HCT116 (cell line): ENCODE results near the gene PPP2R2D. TPM values are rescaled to one million over a fixed set of nuclear protein-coding genes. Genes with fewer than 3 reads are reported as not detected.

ENCODE experiments used
- ATAC-seq: fragments of 200-7000 bp; cut with Tn5 transposase; 2 replicates; pipeline ENCODE4 v1.9.1; 2020; ENCODE audit warnings: mild to moderate bottlenecking, moderate library complexity
- BruUV-seq: library from RNA; stranded (reverse); fragments of 400-500 nt; replicated peaks from 2 replicates; lab custom pipeline; 2021; lab: Mats Ljungman, UMichigan
- CTCF ChIA-PET: fragments of 300-600 bp; sonication (Branson Sonifier 250); formaldehyde crosslinking; loops from one replicate; lab custom pipeline; 2021; ENCODE audit warnings: antibody characterized with exemption; lab: Charles Lee
- POLR2A ChIA-PET: fragments of 300-600, 350-600 bp; sonication (Branson Sonifier 250); formaldehyde crosslinking; loops from one replicate; lab custom pipeline; 2021; ENCODE audit warnings: antibody characterized with exemption; lab: Charles Lee
- RAD21 ChIA-PET, 2 experiments: fragments of 300-600 bp; sonication (Branson Sonifier 250); formaldehyde crosslinking; loops; one replicate each; lab custom pipeline; 2023; ENCODE audit warnings: low total read pairs in 2 of 2; ENCODE audit not compliant: uncharacterized antibody in 2 of 2, unreplicated experiment in 2 of 2, low non-redundant PET in 1 of 2; lab: Charles Lee
- DNase-seq: peaks from one replicate; pipeline ENCODE4 v3.0.0-alpha.2; 2010; ENCODE audit warnings: low read depth, low spot score
- H2AFZ ChIP-seq: fragments of 200-600 bp; shearing (Covaris generic), sonication (generic); 2 replicates; pipeline ENCODE4 v1.6.1; 2017; ENCODE audit warnings: low read depth, mixed run types, mixed read lengths, antibody characterized with exemption, low read length; ENCODE audit not compliant: poor library complexity, severe bottlenecking
- H3K27ac ChIP-seq: 2 replicates; pipeline ENCODE4 v1.5.1; 2012; ENCODE audit warnings: low read depth, low read length
- H3K27me3 ChIP-seq: fragments of 200-600 bp; sonication (generic); 2 replicates; pipeline ENCODE4 v1.6.1; 2016; ENCODE audit warnings: mixed run types, low read length, mixed read lengths; ENCODE audit not compliant: insufficient read depth
- H3K36me3 ChIP-seq, 2 experiments: fragments of 200-500 bp in 1 of 2; fragments of 200-600 bp in 1 of 2; sonication (Bioruptor generic) in 1 of 2; sonication (generic) in 1 of 2; 2 replicates each; pipeline versions ENCODE4 v1.5.1 to v1.6.1; 2014 to 2016; ENCODE audit warnings: low read length in 2 of 2, inconsistent platforms in 1 of 2, mixed read lengths in 1 of 2, mixed run types in 1 of 2; ENCODE audit not compliant: insufficient read depth in 2 of 2, control insufficient read depth in 1 of 2
- H3K4me1 ChIP-seq, 2 experiments: fragments of 200-600 bp in 1 of 2; sonication (generic) in 1 of 2; 2 replicates each; pipeline versions ENCODE4 v1.5.1 to v1.6.1; 2012 to 2017; ENCODE audit warnings: low read length in 2 of 2, inconsistent platforms in 1 of 2, mild to moderate bottlenecking in 1 of 2, mixed read lengths in 1 of 2, mixed run types in 1 of 2, moderate library complexity in 1 of 2; ENCODE audit not compliant: insufficient read depth in 2 of 2, control insufficient read depth in 1 of 2
- H3K4me2 ChIP-seq: fragments of 200-600 bp; sonication (generic); 2 replicates; pipeline ENCODE4 v1.6.1; 2017; ENCODE audit warnings: mixed run types, low read length, mixed read lengths
- H3K4me3 ChIP-seq, 2 experiments: fragments of 200-600 bp in 1 of 2; sonication (generic) in 1 of 2; replicated peaks in 1 of 2; 2 replicates each; pipeline ENCODE4 v1.5.1; 2011 to 2016; ENCODE audit warnings: low read length in 2 of 2, control low read depth in 1 of 2, low read depth in 1 of 2, mild to moderate bottlenecking in 1 of 2, mixed read lengths in 1 of 2, mixed run types in 1 of 2
- H3K79me2 ChIP-seq: fragments of 200-600 bp; sonication (generic); 2 replicates; pipeline ENCODE4 v1.6.1; 2017; ENCODE audit warnings: mild to moderate bottlenecking, mixed run types, low read length, moderate library complexity, mixed read lengths; ENCODE audit not compliant: insufficient read depth
- H3K9ac ChIP-seq: fragments of 200-600 bp; sonication (generic); 2 replicates; pipeline ENCODE4 v1.6.1; 2016; ENCODE audit warnings: low read length, mixed read lengths
- H3K9me2 ChIP-seq: fragments of 200-600 bp; sonication (generic), shearing (Covaris generic); 2 replicates; pipeline ENCODE4 v1.6.1; 2017; ENCODE audit warnings: mixed run types, mild to moderate bottlenecking, moderate library complexity; ENCODE audit not compliant: insufficient read depth
- H3K9me3 ChIP-seq, 2 experiments: fragments of 200-500 bp in 1 of 2; fragments of 200-600 bp in 1 of 2; sonication (Bioruptor generic) in 1 of 2; sonication (generic) in 1 of 2; 2 replicates each; pipeline ENCODE4 v1.6.1; 2014 to 2017; ENCODE audit warnings: low read length in 2 of 2, mixed read lengths in 2 of 2, inconsistent platforms in 1 of 2, low read depth in 1 of 2, mild to moderate bottlenecking in 1 of 2, mixed run types in 1 of 2, moderate library complexity in 1 of 2; ENCODE audit not compliant: control insufficient read depth in 1 of 2, insufficient read depth in 1 of 2
- H4K20me1 ChIP-seq: fragments of 200-600 bp; sonication (generic), shearing (Covaris generic); 2 replicates; pipeline ENCODE4 v1.6.1; 2017; ENCODE audit warnings: mixed run types, mild to moderate bottlenecking, moderate library complexity; ENCODE audit not compliant: insufficient read depth
- ATF3 ChIP-seq: IDR thresholded peaks from 2 replicates; pipeline ENCODE4 v1.6.1; 2012
- CBX3 ChIP-seq: IDR thresholded peaks from 2 replicates; pipeline ENCODE4 v1.6.1; 2012; ENCODE audit warnings: low read depth
- CEBPB ChIP-seq: IDR thresholded peaks from 2 replicates; pipeline ENCODE4 v1.6.1; 2012; ENCODE audit warnings: low read depth
- EGR1 ChIP-seq: IDR thresholded peaks from 2 replicates; pipeline ENCODE4 v1.6.1; 2012; ENCODE audit warnings: low read depth
- ELF1 ChIP-seq: IDR thresholded peaks from 2 replicates; pipeline ENCODE4 v1.6.1; 2012; ENCODE audit warnings: low read depth, borderline replicate concordance
- EZH2 ChIP-seq: fragments of 200-600 bp; sonication (generic); IDR thresholded peaks from 2 replicates; pipeline ENCODE4 v1.6.1; 2017; ENCODE audit warnings: antibody characterized with exemption, mixed run types
- EZH2phosphoT487 ChIP-seq: fragments of 200-600 bp; IDR thresholded peaks from 2 replicates; pipeline ENCODE4 v1.6.1; 2018; ENCODE audit warnings: antibody characterized with exemption, borderline replicate concordance
- JUND ChIP-seq: IDR thresholded peaks from 2 replicates; pipeline ENCODE4 v1.6.1; 2012
- MAX ChIP-seq: IDR thresholded peaks from 2 replicates; pipeline ENCODE4 v1.6.1; 2012
- POLR2A ChIP-seq: IDR thresholded peaks from 2 replicates; pipeline ENCODE4 v1.7.0; 2011; ENCODE audit warnings: borderline replicate concordance; ENCODE audit not compliant: insufficient read depth, insufficient read length; ENCODE audit errors: extremely low read depth
- POLR2AphosphoS5 ChIP-seq: IDR thresholded peaks from 2 replicates; pipeline ENCODE4 v1.6.1; 2011; ENCODE audit warnings: mild to moderate bottlenecking, low read depth, low read length, moderate library complexity
- SIN3A ChIP-seq: IDR thresholded peaks from 2 replicates; pipeline ENCODE4 v1.6.1; 2012; ENCODE audit warnings: low read depth
- SP1 ChIP-seq: IDR thresholded peaks from 2 replicates; pipeline ENCODE4 v1.6.1; 2012; ENCODE audit warnings: low read depth
- SRF ChIP-seq: IDR thresholded peaks from 2 replicates; pipeline ENCODE4 v1.6.1; 2012; ENCODE audit warnings: low read depth
- TCF7L2 ChIP-seq: IDR thresholded peaks from 2 replicates; pipeline ENCODE4 v1.7.0; 2011; ENCODE audit warnings: borderline replicate concordance, inconsistent platforms; ENCODE audit not compliant: insufficient read depth, insufficient read length; ENCODE audit errors: extremely low read depth
- YY1 ChIP-seq: IDR thresholded peaks from 2 replicates; pipeline ENCODE4 v1.6.1; 2011; ENCODE audit warnings: low read length, low read depth, moderate library complexity, mild to moderate bottlenecking; ENCODE audit not compliant: insufficient replicate concordance; ENCODE audit errors: extremely low read depth
- ZBTB33 ChIP-seq: IDR thresholded peaks from 2 replicates; pipeline ENCODE4 v1.6.1; 2011; ENCODE audit warnings: mild to moderate bottlenecking, low read length, moderate library complexity; ENCODE audit not compliant: insufficient replicate concordance; ENCODE audit errors: extremely low read depth
- ZFX ChIP-seq: fragments of 450-650 bp; IDR thresholded peaks from 2 replicates; pipeline ENCODE4 v1.6.1; 2017
- ZNF274 ChIP-seq: fragments of 200-500 bp; sonication (Bioruptor generic); IDR thresholded peaks from 2 replicates; pipeline ENCODE4 v1.6.1; 2014; ENCODE audit warnings: mild to moderate bottlenecking, low read depth, low read length, inconsistent platforms
- intact Hi-C: fragments of 100-400 bp; cut with micrococcal nuclease; formaldehyde crosslinking; loops from 2 replicates; pipeline ENCODE4 v1.10.0; 2022
- total RNA-seq: library from RNA; stranded (reverse); gene quantifications from one replicate; pipeline ENCODE4 v1.2.1, GENCODE V29; 2021; ENCODE audit not compliant: unreplicated experiment

Gene PPP2R2D
- total RNA-seq, 1 experiment from 2014 or later, result 18.1 TPM

GRCh38 chr10:131920151-131920550 is 19.3 kb downstream of the PPP2R2D start:
- Histone ChIP-seq H3K79me2 (peaks cover 58% of the 10 kb centered on the region), H3K9ac (no peak overlapping the region)
- intact Hi-C loops, result no loop called here

GRCh38 chr10:131920693-131921092 is 19.9 kb downstream of the PPP2R2D start:
- Histone ChIP-seq H3K9ac (no peak overlapping the region), H3K9me3 (no peaks in the 10 kb centered on the region), H4K20me1 (no peaks in the 10 kb centered on the region), H3K36me3 (no peaks in the 10 kb centered on the region), H3K79me2 (peaks cover 58% of the 10 kb centered on the region), H3K27ac (no peak overlapping the region), H3K9me2 (no peaks in the 10 kb centered on the region), H2AFZ (no peak overlapping the region), H3K4me2 (no peak overlapping the region), H3K4me1 (no peaks in the 10 kb centered on the region), H3K27me3 (no peaks in the 10 kb centered on the region), H3K4me3 (no peak overlapping the region)
- no peak for DNase-seq
- ATAC-seq, result no peak
- POLR2A ChIA-PET, result no interaction called here
- CTCF ChIA-PET, result no interaction called here
- RAD21 ChIA-PET, result no interaction called here
- TF ChIP-seq ATF3, result no peak
- no peak for TF ChIP-seq SP1
- no peak for TF ChIP-seq TCF7L2
- TF ChIP-seq JUND, result no peak
- no peak for TF ChIP-seq ZFX
- TF ChIP-seq CBX3, result no peak
- TF ChIP-seq SIN3A, result no peak
- no peak for TF ChIP-seq CEBPB
- no peak for TF ChIP-seq EGR1
- no peak for TF ChIP-seq POLR2A
- TF ChIP-seq POLR2AphosphoS5, result no peak
- TF ChIP-seq MAX, result no peak
- TF ChIP-seq SRF, result no peak
- TF ChIP-seq ZBTB33, result no peak
- TF ChIP-seq ZNF274, result no peak
- TF ChIP-seq EZH2, result no peak
- TF ChIP-seq YY1, result no peak
- no peak for TF ChIP-seq ELF1
- intact Hi-C loops, result no loop called here
- no TSS peak for BruUV-seq

More at GRCh38 chr10:131920151-131920550, 19.3 kb downstream of the PPP2R2D start:
- DNase-seq (no peak), ATAC-seq (no peak)
- Histone ChIP-seq H3K4me1 (no peaks in the 10 kb centered on the region), H3K9me2 (no peaks in the 10 kb centered on the region), H3K27me3 (no peaks in the 10 kb centered on the region), H3K4me2 (no peak overlapping the region), H3K36me3 (no peaks in the 10 kb centered on the region), H3K4me3 (no peak overlapping the region), H3K27ac (no peak overlapping the region), H3K9me3 (no peaks in the 10 kb centered on the region), H4K20me1 (no peaks in the 10 kb centered on the region), H2AFZ (no peak overlapping the region)
- POLR2A ChIA-PET, result no interaction called here
- CTCF ChIA-PET, result no interaction called here
- TF ChIP-seq SRF (no peak), TCF7L2 (no peak), EZH2phosphoT487 (no peak), POLR2A (no peak), POLR2AphosphoS5 (no peak), CEBPB (no peak)
- BruUV-seq, result no TSS peak
- RAD21 ChIA-PET, result no interaction called here
